Measurements from ENCODE around the gene FBXL20.

The FBXL20 gene

GRCh38 chr17:39238311-39238972 lies 163.0 kb downstream of the FBXL20 start (continued):
- TF ChIP-seq ZBTB10 (tag by site-specific recombination; IDR thresholded peaks at IDR 0.05) = peak; percentile 62; the same call in 1 of the 2 replicates
- no peak for TF ChIP-seq ZNF341 (tag by site-specific recombination; IDR thresholded peaks at IDR 0.05; ENCODE audit: low read depth)
- no peak for TF ChIP-seq SCRT1 (tag by site-specific recombination; IDR thresholded peaks at IDR 0.05; ENCODE audit: borderline replicate concordance)
- no peak for TF ChIP-seq ZNF704 (tag by site-specific recombination; IDR thresholded peaks at IDR 0.05)
- TF ChIP-seq ZNF548 (tag by site-specific recombination; IDR thresholded peaks at IDR 0.05) = no peak
- no peak for TF ChIP-seq ZNF248 (tag by site-specific recombination; IDR thresholded peaks at IDR 0.05)
- no peak for TF ChIP-seq ZNF624 (tag by site-specific recombination; IDR thresholded peaks at IDR 0.05)
- TF ChIP-seq MZF1 (tag by site-specific recombination; IDR thresholded peaks at IDR 0.05; ENCODE audit: borderline replicate concordance) = no peak
- TF ChIP-seq WT1 (tag by site-specific recombination; IDR thresholded peaks at IDR 0.05) = no peak
- TF ChIP-seq GLI2 (tag by site-specific recombination; IDR thresholded peaks at IDR 0.05; ENCODE audit: borderline replicate concordance, low read depth) = no peak
- no peak for TF ChIP-seq ZNF112 (tag by site-specific recombination; IDR thresholded peaks at IDR 0.05)
- TF ChIP-seq ZNF76 (tag by site-specific recombination; IDR thresholded peaks at IDR 0.05; ENCODE audit: borderline replicate concordance, low read depth) = no peak
- TF ChIP-seq KLF8 (tag by site-specific recombination; IDR thresholded peaks at IDR 0.05) = no peak
- no peak for TF ChIP-seq OVOL3 (tag by site-specific recombination; IDR thresholded peaks at IDR 0.05)
- no peak for TF ChIP-seq ZNF26 (tag by site-specific recombination; IDR thresholded peaks at IDR 0.05)
- TF ChIP-seq ZNF768 (tag by site-specific recombination; IDR thresholded peaks at IDR 0.05) = peak; percentile 73
- TF ChIP-seq ZFP41 (tag by site-specific recombination; IDR thresholded peaks at IDR 0.05; ENCODE audit: borderline replicate concordance) = no peak
- no peak for TF ChIP-seq SALL2 (tag by site-specific recombination; IDR thresholded peaks at IDR 0.05; ENCODE audit: borderline replicate concordance)
- TF ChIP-seq ZNF610 (tag by site-specific recombination; IDR thresholded peaks at IDR 0.05; ENCODE audit: borderline replicate concordance) = no peak
- no peak for TF ChIP-seq ZNF175 (tag by site-specific recombination; IDR thresholded peaks at IDR 0.05)
- TF ChIP-seq ZNF394 (tag by site-specific recombination; IDR thresholded peaks at IDR 0.05; ENCODE audit: borderline replicate concordance) = no peak
- no peak for TF ChIP-seq KLF1 (tag by site-specific recombination; IDR thresholded peaks at IDR 0.05)
- no peak for TF ChIP-seq MYNN (tag by site-specific recombination; IDR thresholded peaks at IDR 0.05; ENCODE audit: borderline replicate concordance)
- no peak for TF ChIP-seq KLF10 (tag by site-specific recombination; IDR thresholded peaks at IDR 0.05)
- no peak for TF ChIP-seq ZSCAN18 (tag by site-specific recombination; IDR thresholded peaks at IDR 0.05)
- TF ChIP-seq ZNF280D (tag by site-specific recombination; IDR thresholded peaks at IDR 0.05) = no peak
- TF ChIP-seq OSR2 (tag by site-specific recombination; IDR thresholded peaks at IDR 0.05) = no peak
- no peak for TF ChIP-seq ZNF560 (tag by site-specific recombination; IDR thresholded peaks at IDR 0.05; ENCODE audit: borderline replicate concordance)
- no peak for TF ChIP-seq ZNF350 (tag by site-specific recombination; IDR thresholded peaks at IDR 0.05)
- TF ChIP-seq TRIM28 (IDR thresholded peaks at IDR 0.05; ENCODE audit: borderline replicate concordance, low read length) = no peak
- peak; percentile 53 for TF ChIP-seq GLIS1 (tag by site-specific recombination; IDR thresholded peaks at IDR 0.05)
- TF ChIP-seq ZNF121 (tag by site-specific recombination; IDR thresholded peaks at IDR 0.05) = no peak

Data from HEK293 (cell line).